GM19395 (cell line): ENCODE results near the gene NUP214.
"Not testable (repeated sequence)": the region's sequence is repeated elsewhere in the genome, so short reads cannot be mapped to it uniquely, and the experiment has no call there.

Experiments used
- ATAC-seq: cut with Tn5 transposase; IDR thresholded peaks from one replicate; pipeline ENCODE4 v1.9.1; 2021; ENCODE audit warnings: mild to moderate bottlenecking, moderate library complexity; ENCODE audit not compliant: unreplicated experiment

NUP214 gene

GRCh38 chr9:131115360-131115742, 10.0 kb upstream of the NUP214 start:
- not testable (repeated sequence) for ATAC-seq

- no peak for ATAC-seq
Observed at GRCh38 chr9:131116281-131117120, 8.9 kb upstream of the NUP214 start.

- no peak for ATAC-seq
Observed at GRCh38 chr9:131117121-131117761, 8.1 kb upstream of the NUP214 start.

GRCh38 chr9:131117762-131118145, 7.6 kb upstream of the NUP214 start:
- no peak for ATAC-seq

GRCh38 chr9:131119600-131119999, 5.8 kb upstream of the NUP214 start:
- ATAC-seq: no peak

- ATAC-seq: no peak
Observed at GRCh38 chr9:131120620-131121228, 4.7 kb upstream of the NUP214 start.

GRCh38 chr9:131121346-131121745, 4.0 kb upstream of the NUP214 start:
- no peak for ATAC-seq

GRCh38 chr9:131122158-131122557, 3.2 kb upstream of the NUP214 start:
- no peak for ATAC-seq

GRCh38 chr9:131125038-131125287, 423 bp upstream of the NUP214 start:
- ATAC-seq: no peak

- ATAC-seq: no peak
Observed at GRCh38 chr9:131126059-131126426, 657 bp downstream of the NUP214 start.

- no peak for ATAC-seq
Observed at GRCh38 chr9:131129183-131129582, 3.8 kb downstream of the NUP214 start.

GRCh38 chr9:131138676-131139075, 13.3 kb downstream of the NUP214 start:
- no peak for ATAC-seq

- no peak for ATAC-seq
Observed at GRCh38 chr9:131140112-131140511, 14.7 kb downstream of the NUP214 start.

- ATAC-seq: no peak
Observed at GRCh38 chr9:131140550-131140949, 15.2 kb downstream of the NUP214 start.

GRCh38 chr9:131142160-131142559, 16.8 kb downstream of the NUP214 start:
- no peak for ATAC-seq

- ATAC-seq: no peak
Observed at GRCh38 chr9:131144201-131144600, 18.8 kb downstream of the NUP214 start.

- no peak for ATAC-seq
Observed at GRCh38 chr9:131145245-131145644, 19.9 kb downstream of the NUP214 start.

- no peak for ATAC-seq
Observed at GRCh38 chr9:131146186-131146585, 20.8 kb downstream of the NUP214 start.

GRCh38 chr9:131148276-131148675, 22.9 kb downstream of the NUP214 start:
- ATAC-seq: no peak

- ATAC-seq: no peak
Observed at GRCh38 chr9:131148966-131149687, 23.7 kb downstream of the NUP214 start.

GRCh38 chr9:131149688-131150053, 24.3 kb downstream of the NUP214 start:
- no peak for ATAC-seq

- ATAC-seq: no peak
Observed at GRCh38 chr9:131153595-131153994, 28.2 kb downstream of the NUP214 start.
